ENCODE measurements around the gene ZCCHC9. TPM values are rescaled to one million over a fixed set of nuclear protein-coding genes. Genes with fewer than 3 reads are reported as not detected.

Gene ZCCHC9
- total RNA-seq, 1 donor from 2014 or later, result 71.5 TPM

- DNase-seq (ENCODE audit: low spot score), result no peak
Measured at GRCh38 chr5:81355291-81356251, 54.2 kb downstream of the ZCCHC9 start.

- DNase-seq (ENCODE audit: low spot score), result no peak
Measured at GRCh38 chr5:81359108-81359507, 57.7 kb downstream of the ZCCHC9 start.

- DNase-seq (ENCODE audit: low spot score), result no peak
Measured at GRCh38 chr5:81359881-81360280, 58.5 kb downstream of the ZCCHC9 start.

GRCh38 chr5:81360640-81361039 is 59.3 kb downstream of the ZCCHC9 start:
- DNase-seq (ENCODE audit: low spot score), result no peak

GRCh38 chr5:81361600-81361999 is 60.2 kb downstream of the ZCCHC9 start:
- DNase-seq (ENCODE audit: low spot score), result no peak

Other genes with a start within 250 kb of the ZCCHC9 start
- gene CKMT2, start 68.3 kb upstream of the ZCCHC9 start, total RNA-seq (ENCODE audit: insufficient read depth, low replicate concordance), result 0.48 TPM
- 4.6 TPM for gene ACOT12, start 92.5 kb downstream of the ZCCHC9 start, total RNA-seq (ENCODE audit: insufficient read depth, low replicate concordance)

Measured in umbilical cord (tissue), 2 donors.